GM19395 (cell line): ENCODE results near the gene ZNF526.

ENCODE experiments used
- ATAC-seq: cut with Tn5 transposase; IDR thresholded peaks from one replicate; pipeline ENCODE4 v1.9.1; 2021; ENCODE audit warnings: mild to moderate bottlenecking, moderate library complexity; ENCODE audit not compliant: unreplicated experiment

Gene ZNF526

DNA sequence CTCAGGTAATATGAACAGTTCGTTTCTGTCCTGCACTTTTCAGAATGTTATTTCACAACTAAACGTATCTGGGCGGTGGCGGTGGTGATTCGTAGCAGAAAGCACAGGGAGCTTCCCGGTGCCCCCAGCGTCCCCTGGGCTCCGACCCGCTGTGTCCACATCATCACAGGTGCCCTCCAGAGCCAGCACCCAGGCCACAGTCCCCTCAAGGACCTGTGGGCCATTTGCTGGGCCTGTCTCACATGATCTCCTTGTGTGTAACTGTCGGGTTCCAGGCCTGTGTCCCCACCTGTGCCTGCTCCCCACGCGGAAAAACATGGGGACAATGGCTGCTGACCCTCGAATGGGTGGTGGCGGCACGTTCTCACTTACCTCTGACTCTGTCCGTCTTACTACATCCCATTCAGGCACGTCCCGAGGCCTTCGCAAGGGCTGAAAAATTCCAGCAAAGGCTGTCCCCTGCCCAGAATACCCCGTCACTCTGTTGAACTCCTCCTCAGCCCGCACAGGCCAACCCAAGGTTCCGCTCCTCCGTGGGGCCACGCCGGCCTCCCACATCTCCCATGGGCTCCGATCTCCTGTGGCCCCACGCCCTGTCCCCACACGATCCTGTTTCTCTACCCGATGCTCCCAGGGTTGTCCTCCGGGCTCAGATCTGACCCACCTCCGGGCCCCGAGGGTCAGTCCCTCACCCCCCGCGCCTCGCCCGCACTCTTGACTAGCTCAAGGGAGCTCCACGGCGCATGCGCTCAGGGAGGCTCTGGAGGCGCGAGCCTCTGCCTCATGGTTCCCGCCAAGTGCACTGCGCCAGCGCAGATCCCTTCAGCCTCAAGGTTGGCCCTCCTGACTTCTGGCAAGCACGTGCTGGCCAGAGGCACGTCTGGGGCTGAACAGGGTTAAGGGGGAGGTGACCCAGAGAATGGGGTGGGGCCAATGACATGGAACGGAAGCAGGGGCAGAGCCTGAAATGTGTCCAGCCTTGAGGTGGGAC, 23.8 kb upstream of the ZNF526 start:
- ATAC-seq, result no peak

GRCh38 chr19:42197375-42197817, 22.7 kb upstream of the ZNF526 start:
- ATAC-seq, result no peak

DNA sequence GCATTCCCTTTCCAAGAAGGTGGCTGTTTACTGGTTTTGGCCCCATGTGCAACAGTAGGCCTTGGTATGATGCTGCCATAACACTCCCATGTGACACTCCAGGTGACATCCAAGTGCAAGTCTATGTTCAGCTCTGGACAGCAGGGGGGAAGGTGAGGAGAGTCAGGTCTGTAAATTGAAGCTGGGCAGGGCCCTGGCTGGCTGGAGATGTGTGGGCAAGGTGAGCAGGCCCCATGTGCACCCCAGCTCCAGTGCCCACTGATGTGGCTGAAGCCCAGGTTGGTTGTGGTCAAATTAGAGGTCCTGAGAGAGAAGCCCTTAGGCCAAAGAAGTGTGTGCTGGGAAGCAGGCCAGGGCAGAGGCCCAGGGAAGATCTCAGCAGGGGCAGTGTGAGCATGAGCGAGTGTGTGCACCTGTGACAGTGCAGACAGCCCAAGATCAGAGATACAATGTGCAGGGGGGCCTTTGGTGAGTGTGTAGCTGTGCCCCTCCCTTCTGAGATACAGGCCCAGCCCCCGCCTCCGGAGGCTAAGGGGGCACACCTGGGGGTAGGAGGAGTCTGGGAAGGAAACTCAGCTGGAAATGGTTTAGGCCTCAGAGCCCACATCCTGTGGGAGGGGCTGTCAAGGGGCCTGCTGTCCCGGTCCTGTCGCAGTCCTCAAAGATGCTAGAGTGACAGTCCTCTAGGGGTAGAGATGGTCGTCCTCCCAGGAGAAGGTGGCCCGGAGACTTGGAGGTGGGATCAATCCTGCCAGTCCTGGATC, 21.3 kb upstream of the ZNF526 start:
- peak; percentile 48 for ATAC-seq

GRCh38 chr19:42199440-42200115, 20.5 kb upstream of the ZNF526 start:
- ATAC-seq, result peak; percentile 63

DNA sequence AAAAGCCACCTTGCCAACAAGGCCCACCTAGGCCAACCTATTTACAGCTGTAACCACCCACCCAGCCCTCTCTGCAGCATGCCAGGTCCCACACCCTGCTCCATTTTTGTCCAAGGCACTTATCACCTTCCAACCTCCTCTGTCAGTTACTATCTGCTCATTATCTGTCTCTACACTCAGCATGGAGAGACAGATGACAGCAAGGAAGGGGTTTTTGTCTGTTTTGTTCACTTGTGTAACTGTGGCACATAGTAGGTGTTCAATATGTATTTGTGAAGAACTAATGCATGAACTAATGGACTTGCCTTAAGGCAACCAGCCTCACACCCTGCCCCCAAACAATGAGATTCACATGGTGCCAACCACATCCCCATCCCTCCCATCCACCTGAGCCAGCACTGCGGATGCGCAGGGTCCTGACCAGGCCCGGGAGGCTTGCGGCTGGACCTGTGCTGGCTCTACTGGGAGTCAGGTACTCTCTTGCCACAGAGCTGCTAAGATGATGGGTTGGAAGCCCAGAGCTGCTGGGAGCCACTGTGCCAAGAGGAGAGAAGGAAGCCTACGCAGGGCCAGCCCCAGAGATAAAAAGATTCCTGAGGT, 19.9 kb upstream of the ZNF526 start:
- no peak for ATAC-seq

DNA sequence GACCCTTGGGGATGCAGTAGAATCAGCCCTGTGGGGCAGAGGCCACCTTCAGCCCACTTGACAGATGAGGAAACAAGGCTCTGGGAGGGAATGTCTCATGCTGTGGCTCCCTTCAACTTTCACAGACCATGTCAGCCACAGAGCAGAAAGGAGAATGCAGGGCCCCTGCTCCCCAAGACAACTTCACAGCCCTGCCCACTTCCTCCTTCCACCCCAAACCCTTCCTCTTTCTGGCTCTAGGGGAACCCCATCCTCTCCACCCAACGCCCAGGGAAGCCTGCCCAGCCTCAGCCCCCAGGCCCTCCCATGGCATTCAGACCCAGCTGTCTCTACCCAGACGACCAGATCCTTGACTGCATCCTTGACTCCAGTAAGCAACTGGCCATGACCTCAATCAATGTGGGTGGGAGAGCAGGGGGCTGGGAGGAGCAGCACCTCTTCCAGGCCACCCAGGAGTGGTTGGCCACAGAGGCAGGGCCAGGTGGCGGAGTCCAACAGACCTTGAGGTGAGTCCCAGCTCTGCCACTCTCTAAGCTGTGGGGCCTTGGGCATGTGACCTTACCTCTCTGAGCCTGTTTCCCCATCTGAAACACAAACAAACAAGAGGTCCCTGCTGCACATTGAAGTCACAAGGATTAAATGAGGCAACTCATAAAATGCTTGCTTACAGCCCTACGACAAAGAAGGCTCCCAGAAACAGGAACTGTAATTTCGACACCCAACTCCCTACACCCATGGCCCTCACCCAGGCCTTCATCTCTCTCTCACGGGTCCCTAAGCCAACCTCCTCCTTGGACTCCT, 18.4 kb upstream of the ZNF526 start:
- peak; percentile 40 for ATAC-seq

- no peak for ATAC-seq
These were observed 17.7 kb upstream of the ZNF526 start for GRCh38 chr19:42202290-42202880.

DNA sequence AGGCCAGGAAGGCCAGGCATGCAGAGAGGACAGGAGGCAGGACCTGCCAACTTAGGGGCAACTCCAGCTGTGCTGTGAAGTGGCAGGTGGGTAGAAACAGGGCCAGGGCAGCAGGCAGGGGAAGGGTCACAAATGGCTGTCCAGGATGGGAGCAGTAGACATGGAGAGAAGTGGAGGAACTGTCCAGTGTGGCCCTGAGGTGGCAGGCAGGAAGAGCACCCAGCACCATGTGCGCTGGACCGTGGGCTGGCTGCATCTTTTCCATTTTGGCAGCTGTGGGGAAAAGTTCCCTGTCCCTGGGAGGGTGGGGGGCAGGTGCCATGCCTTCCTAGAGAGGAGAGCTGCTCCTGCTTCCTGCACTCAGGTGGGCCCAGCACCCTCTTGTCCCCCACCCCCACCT, 16.4 kb upstream of the ZNF526 start:
- no peak for ATAC-seq

GRCh38 chr19:42204664-42205063, 15.4 kb upstream of the ZNF526 start:
- ATAC-seq, result no peak

DNA sequence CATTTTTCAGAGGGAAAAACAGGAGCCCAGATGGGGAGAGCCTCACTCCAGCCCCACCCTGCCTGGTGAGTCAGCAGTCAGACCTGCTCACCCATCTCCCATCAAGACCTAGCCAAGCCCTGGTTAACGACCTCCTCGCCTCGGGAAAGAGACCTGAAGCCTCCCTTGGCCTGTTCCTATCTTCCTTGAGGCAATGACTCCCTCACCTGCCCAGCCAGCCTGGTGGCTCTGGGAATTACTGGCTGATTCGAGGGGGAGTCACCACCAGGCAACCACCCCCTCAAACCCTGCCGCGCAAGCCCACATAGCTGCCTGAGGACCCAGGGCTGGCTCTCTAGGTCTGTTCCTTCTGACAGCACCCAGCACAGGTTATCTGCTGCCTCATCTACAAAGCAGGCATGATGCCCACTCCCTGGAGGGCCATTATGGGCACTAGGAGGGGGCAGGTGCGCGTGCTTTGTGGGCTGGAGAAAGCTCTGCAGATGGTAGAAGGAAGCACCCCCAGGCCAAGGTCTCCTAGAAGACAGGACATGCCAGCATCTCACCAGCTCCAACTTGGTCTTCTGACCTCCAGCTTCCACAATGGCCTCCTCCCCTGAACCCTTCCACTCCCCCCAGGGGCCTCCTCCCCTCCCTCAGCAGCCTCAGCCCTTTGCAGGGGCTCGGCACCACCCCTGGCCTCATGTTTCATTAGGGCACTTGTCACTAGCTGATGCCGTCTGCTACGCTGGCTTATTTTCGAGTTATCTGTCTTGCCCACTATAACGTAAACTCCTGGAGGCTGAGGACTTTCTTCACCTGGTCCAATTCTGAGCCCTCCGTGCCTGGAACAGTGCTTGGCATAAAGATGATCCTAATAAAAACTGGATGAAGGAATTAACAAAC, 13.0 kb upstream of the ZNF526 start:
- ATAC-seq, result no peak

DNA sequence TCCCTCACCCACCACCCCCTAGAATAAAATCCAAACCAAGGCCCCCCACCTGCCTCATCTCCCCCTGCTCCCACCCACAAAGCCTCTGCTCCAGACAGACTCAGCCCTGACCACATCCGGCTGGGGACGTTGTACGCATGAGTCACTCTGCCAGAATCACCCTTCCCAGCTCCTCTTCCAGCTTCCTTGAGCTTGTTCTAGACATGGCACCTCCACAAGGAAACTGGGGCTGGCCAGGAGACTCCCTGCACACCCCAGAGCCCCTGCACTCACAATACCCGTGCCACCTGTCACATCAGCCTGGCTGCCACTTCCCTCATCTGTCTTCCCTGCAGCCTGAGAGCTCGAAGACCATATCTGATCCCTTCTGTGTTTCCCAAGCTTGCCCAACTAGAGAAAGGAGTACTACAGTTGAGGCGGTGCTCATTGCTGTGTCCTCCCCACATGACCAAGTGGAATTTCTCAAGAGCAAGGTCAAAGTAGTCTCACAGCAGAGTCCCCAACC, 12.3 kb upstream of the ZNF526 start:
- no peak for ATAC-seq

DNA sequence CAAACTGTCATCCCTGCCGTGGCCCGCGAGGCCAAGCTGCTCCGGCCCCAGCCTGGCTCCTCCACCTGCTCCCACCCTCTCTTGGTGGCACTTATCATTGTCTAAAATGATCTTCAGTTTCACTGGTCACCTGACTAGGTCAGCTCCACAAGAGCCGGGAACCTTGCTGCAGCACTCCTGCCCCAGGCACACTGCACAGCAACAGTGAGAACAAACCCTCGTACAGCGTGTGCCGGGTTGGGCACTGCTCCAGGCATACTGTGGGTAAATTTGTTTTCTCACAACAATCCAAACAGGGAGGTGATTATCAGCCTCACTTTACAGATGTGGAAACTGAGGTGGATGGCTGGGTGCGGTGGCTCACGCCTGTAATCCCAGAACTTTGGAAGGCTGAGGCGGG, 11.5 kb upstream of the ZNF526 start:
- ATAC-seq, result no peak

DNA sequence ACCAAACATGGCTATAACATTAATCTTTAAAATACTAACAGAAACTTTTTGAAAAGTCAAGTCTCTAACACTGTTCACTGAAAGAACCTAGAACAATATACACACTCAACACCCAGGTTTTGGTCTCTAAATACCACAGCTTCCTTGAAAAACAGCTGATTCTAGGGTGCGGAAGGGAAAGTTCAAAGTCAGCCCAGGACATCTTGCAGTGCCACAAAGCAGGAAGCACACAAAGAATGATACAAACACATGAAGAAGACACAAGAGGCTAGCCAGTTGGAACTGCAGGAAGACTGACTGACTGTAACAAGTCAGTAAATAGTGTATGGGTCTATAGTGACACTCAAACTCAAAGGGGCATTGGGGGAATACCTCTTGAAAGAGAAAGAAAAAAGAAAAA, 7.2 kb upstream of the ZNF526 start:
- ATAC-seq, result no peak

- ATAC-seq, result no peak
These were observed 5.2 kb upstream of the ZNF526 start for GRCh38 chr19:42214810-42215485.

DNA sequence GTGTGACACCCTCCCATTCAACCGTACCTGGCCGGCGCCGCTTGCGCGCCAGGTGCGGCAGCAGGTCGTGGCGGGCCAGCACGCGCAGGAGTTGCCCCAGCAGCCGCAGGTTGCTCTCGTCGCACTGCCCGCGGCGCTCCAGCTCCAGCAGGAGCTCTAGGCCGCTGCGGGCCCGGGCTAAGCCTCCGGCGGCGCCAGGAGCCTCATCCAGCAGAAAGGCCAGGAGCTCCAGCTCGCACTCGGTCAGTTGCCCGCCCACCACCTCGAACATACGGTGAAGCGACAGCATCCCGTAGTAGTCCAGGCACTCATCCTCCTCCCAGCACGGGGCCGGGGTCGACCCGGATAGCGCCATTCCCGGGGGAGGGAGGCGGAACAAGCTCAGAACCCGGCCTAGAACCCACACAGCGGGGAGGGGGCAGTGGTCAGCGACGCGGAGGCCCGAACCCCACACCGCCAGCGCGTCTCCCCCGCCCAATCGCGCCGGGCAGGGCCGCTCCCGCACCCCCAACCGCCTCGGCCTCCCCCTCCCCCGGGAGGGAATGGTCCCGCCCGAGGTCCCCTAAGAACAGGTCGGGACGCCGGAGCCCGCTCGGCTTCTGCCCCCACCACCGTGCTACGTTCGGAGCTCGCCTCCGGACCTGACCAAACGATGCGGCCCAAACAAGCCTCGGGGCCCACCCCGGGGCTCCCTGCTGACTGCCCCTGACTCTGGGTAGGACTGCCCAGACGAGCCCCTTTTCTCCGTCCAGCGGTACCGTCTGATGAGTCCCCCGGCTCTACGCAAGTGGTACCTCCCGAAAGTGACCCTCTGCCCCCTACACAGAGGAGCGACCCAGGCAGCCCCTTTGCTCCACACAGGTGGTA, 3.2 kb upstream of the ZNF526 start:
- ATAC-seq, result peak; percentile 8

GRCh38 chr19:42217520-42218437, 2.3 kb upstream of the ZNF526 start, which contains the start of gene DEDD2:
DEDD2 (minus strand) TSS chr19:42217677; CDS start chr19:42217007, 670 bp downstream.
- peak; percentile 67 for ATAC-seq
